A549 treated with DMSO at 1 μM for 4 hours (cell line): Measurements from ENCODE around the gene ADCY2. TPM values are rescaled to one million over a fixed set of nuclear protein-coding genes. Genes with fewer than 3 reads are reported as not detected.

Experiments
- total RNA-seq: library from RNA; stranded (reverse); fragments of 200-300 nt; extraction: Qiagen RNA extraction; gene quantifications from 5 replicates; pipeline ENCODE4 v1.2.3, GENCODE V29; 2022; ENCODE audit warnings: low read depth

ADCY2 gene
- not detected in 5 replicates for total RNA-seq

GRCh38 chr5:7395947-7396712 lies at the start of gene ADCY2:
ADCY2 (plus strand) TSS chr5:7396138; CDS start chr5:7396297, 159 bp downstream.

DNA sequence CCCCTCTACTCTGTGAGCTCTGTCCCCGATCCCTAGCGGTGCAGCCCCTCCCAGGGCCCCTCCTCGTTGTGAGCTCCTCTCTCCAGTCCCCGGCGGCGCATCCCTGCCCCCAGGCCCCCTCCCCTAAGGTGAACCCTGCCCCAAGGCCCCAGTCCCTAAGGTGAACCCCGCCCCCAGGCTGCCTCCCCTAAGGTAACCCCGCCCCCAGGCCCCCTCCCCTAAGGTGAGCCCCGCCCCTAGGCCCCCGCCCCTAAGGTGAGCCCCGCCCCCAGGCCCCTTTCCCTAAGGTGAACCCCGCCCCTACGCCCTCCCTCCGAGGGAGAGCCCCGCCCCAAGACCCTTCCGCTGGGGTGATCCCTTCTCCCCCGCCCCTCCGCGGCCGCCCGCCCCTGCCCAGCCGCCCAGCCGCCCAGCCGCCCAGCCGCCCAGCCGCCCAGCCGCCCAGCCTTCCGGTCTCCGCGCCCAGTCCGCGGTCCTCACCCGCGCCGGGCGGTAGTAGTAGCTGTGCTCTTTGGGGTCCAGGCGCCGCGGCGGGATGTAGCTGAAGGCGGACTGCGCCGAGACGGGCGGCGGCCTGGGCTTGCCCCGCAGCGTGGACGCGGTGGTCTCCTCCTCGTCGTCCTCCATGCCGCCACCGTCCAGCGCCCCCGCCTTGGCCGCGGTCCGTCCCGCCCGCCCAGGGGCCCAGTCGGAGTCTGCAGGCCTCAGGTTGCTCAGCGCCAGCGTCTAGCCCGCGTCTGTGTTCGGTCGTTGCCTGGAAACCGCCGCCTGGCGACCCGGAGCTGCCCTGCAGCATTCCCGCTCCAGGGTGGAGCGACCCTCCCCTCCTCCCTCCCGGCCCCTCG lies 454.7 kb downstream of the ADCY2 start, which contains the start of gene CFAP90:
Gene CFAP90 (minus strand): TSS at position 739 of the 845 bp plus-strand sequence. CDS start 112 bp downstream, at position 627.

DNA sequence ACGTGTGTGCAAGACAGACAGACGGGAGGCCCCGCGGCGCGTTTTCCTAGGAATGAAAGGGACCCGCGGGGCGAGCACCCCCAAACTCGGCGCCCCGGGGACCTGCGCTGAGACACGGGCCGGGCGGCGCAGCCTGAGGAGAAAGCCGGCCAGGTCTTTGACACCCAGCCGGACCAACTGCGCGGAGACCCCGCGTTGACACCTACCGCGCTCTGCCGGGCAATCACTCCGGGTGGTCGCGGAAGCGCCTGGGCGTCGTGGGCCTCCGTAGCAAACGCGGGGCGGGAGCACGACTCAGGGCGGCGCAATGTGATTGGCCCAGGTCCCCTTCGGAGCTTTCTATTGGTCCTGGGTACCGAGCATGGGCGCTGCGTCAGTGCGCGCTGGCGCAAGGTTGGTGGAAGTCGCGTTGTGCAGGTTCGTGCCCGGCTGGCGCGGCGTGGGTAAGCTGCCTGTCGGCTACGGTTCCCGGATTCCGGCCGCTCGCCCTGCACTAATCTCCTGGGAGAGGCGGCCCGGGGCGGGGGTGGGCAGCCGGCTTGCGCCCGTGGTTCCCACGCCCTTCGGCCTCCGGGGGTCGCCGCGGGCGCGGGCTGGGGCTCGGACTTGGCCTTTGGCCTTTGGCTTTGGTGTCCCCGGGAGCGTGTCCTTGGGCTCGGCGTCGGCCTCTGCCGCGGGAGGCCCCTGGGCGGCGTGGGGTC lies 473.0 kb downstream of the ADCY2 start, which contains the start of the genes FASTKD3 and MTRR:
Gene FASTKD3 (minus strand): TSS at position 259 of the 701 bp plus-strand sequence. CDS start 948 bp downstream, outside the sequence.
Gene MTRR (plus strand): TSS at position 376 of the 701 bp plus-strand sequence. CDS start 1,647 bp downstream, outside the sequence.

